ENCODE results near the gene ZNF845. TPM values are rescaled to one million over a fixed set of nuclear protein-coding genes. Genes with fewer than 3 reads are reported as not detected.
"Not testable (repeated sequence)": the region's sequence is repeated elsewhere in the genome, so short reads cannot be mapped to it uniquely, and the experiment has no call there.

ZNF845 gene
- total and polyA plus RNA-seq, 2 experiments from 2014 or later: 4.4 to 4.5 TPM

GRCh38 chr19:53389571-53389970 is 56.0 kb downstream of the ZNF845 start:
- no peak for DNase-seq (ENCODE audit: low read depth in 1 of 2, low spot score in 1 of 2)
- Histone ChIP-seq H3K4me3 (no peak overlapping the region), H3K27me3 (no peaks in the 10 kb centered on the region), H3K9me3 (ENCODE audit: low read depth) (no peaks in the 10 kb centered on the region), H3K36me3 (no peaks in the 10 kb centered on the region), H3K4me1 (ENCODE audit: low read depth) (no peaks in the 10 kb centered on the region), H3K27ac (no peak overlapping the region)
- no peak for TF ChIP-seq CTCF (IDR thresholded peaks at IDR 0.05; ENCODE audit: low read depth, low read length)

GRCh38 chr19:53389978-53390377 is 56.4 kb downstream of the ZNF845 start:
- H3K4me1 ChIP-seq (ENCODE audit: low read depth): no peaks in the 10 kb centered on the region
- no peaks in the 10 kb centered on the region for H3K9me3 ChIP-seq (ENCODE audit: low read depth)
- H3K27ac ChIP-seq: no peak overlapping the region
- H3K36me3 ChIP-seq: no peaks in the 10 kb centered on the region
- TF ChIP-seq CTCF (IDR thresholded peaks at IDR 0.05; ENCODE audit: low read depth, low read length): no peak
- no peak overlapping the region for H3K4me3 ChIP-seq
- no peak for DNase-seq (ENCODE audit: low read depth in 1 of 2, low spot score in 1 of 2)
- no peaks in the 10 kb centered on the region for H3K27me3 ChIP-seq

GRCh38 chr19:53394522-53394973 is 61.0 kb downstream of the ZNF845 start:
- Histone ChIP-seq H3K27ac (peak overlapping the region; percentile 79), H3K36me3 (no peaks in the 10 kb centered on the region), H3K27me3 (no peaks in the 10 kb centered on the region), H3K4me1 (ENCODE audit: low read depth) (peaks cover 8% of the 10 kb centered on the region), H3K9me3 (ENCODE audit: low read depth) (no peaks in the 10 kb centered on the region), H3K4me3 (peak overlapping the region; percentile 93)
- peak; percentile 60 for DNase-seq (ENCODE audit: low read depth in 1 of 2, low spot score in 1 of 2)
- TF ChIP-seq CTCF (IDR thresholded peaks at IDR 0.05; ENCODE audit: low read depth, low read length): no peak

- Histone ChIP-seq H3K4me3 (peak within 1 kb of the TSS; percentile 93), H3K36me3 (peaks cover 5% of the 10 kb centered on the region), H3K27me3 (no peaks in the 10 kb centered on the region), H3K27ac (peak within 1 kb of the TSS; percentile 79), H3K4me1 (ENCODE audit: low read depth) (peaks cover 8% of the 10 kb centered on the region), H3K9me3 (ENCODE audit: low read depth) (no peaks in the 10 kb centered on the region)
- peak; percentile 96 for DNase-seq (ENCODE audit: low read depth in 1 of 2, low spot score in 1 of 2)
- peak; percentile 55 for TF ChIP-seq CTCF (IDR thresholded peaks at IDR 0.05; ENCODE audit: low read depth, low read length)
These were observed 61.7 kb downstream of the ZNF845 start, which contains the start of gene ZNF765 for GRCh38 chr19:53394974-53395839. Gene ZNF765 (plus strand): TSS chr19:53395149. CDS start chr19:53398016, 2,867 bp downstream.

- not testable (repeated sequence) for DNase-seq (ENCODE audit: low read depth in 1 of 2, low spot score in 1 of 2); H3K36me3 ChIP-seq; H3K27me3 ChIP-seq; H3K9me3 ChIP-seq (ENCODE audit: low read depth); H3K4me1 ChIP-seq (ENCODE audit: low read depth)
- H3K27ac ChIP-seq: peak overlapping the region; percentile 45
- peak overlapping the region; percentile 93 for H3K4me3 ChIP-seq
These were observed 62.4 kb downstream of the ZNF845 start for GRCh38 chr19:53395840-53396524.

- Histone ChIP-seq H3K27ac (peak overlapping the region; percentile 41), H3K9me3 (ENCODE audit: low read depth) (no peaks in the 10 kb centered on the region), H3K4me3 (peak overlapping the region; percentile 93), H3K4me1 (ENCODE audit: low read depth) (peaks cover 8% of the 10 kb centered on the region), H3K27me3 (no peaks in the 10 kb centered on the region), H3K36me3 (peaks cover 9% of the 10 kb centered on the region)
- TF ChIP-seq CTCF (IDR thresholded peaks at IDR 0.05; ENCODE audit: low read depth, low read length): no peak
- DNase-seq (ENCODE audit: low read depth in 1 of 2, low spot score in 1 of 2): peak in 1 of 2 donors; percentile 17
These were observed 62.9 kb downstream of the ZNF845 start for GRCh38 chr19:53396525-53396868.

GRCh38 chr19:53397918-53398317 is 64.4 kb downstream of the ZNF845 start:
- not testable (repeated sequence) for H3K4me3 ChIP-seq; H3K27ac ChIP-seq; DNase-seq (ENCODE audit: low read depth in 1 of 2, low spot score in 1 of 2); H3K4me1 ChIP-seq (ENCODE audit: low read depth); H3K27me3 ChIP-seq; H3K9me3 ChIP-seq (ENCODE audit: low read depth)
- peaks cover 12% of the 10 kb centered on the region for H3K36me3 ChIP-seq
